Panc1 (cell line): ENCODE measurements around the gene CEP68. TPM values are rescaled to one million over a fixed set of nuclear protein-coding genes. Genes with fewer than 3 reads are reported as not detected.

Source experiments
- ATAC-seq: fragments of 200-7000 bp; cut with Tn5 transposase; 2 replicates; pipeline ENCODE4 v1.9.1; 2020; ENCODE audit warnings: mild to moderate bottlenecking, moderate library complexity
- BruUV-seq: library from RNA; stranded (reverse); fragments of 400-500 nt; replicated peaks from 2 replicates; lab custom pipeline; 2021; lab: Mats Ljungman, UMichigan
- CTCF ChIA-PET: fragments of 300-600 bp; sonication (Branson Sonifier 250); formaldehyde crosslinking; loops from one replicate; lab custom pipeline; 2022; ENCODE audit warnings: antibody characterized with exemption; lab: Charles Lee
- POLR2A ChIA-PET: fragments of 300-600 bp; sonication (Branson Sonifier 250); formaldehyde crosslinking; loops from one replicate; lab custom pipeline; 2022; ENCODE audit warnings: antibody characterized with exemption; lab: Charles Lee
- DNase-seq: peaks from one replicate; pipeline ENCODE4 v3.0.0-alpha.2; 2010; ENCODE audit warnings: low read depth, low spot score
- H3K27ac ChIP-seq: 2 replicates; pipeline ENCODE4 v1.5.1; 2011; ENCODE audit warnings: mild to moderate bottlenecking, low read length, inconsistent platforms
- H3K27me3 ChIP-seq: fragments of 200-500 bp; sonication (Bioruptor generic); 2 replicates; pipeline ENCODE4 v1.6.0; 2014; ENCODE audit warnings: low read length, inconsistent platforms; ENCODE audit not compliant: control insufficient read depth, insufficient read depth
- H3K36me3 ChIP-seq: fragments of 200-500 bp; sonication (Bioruptor generic); 2 replicates; pipeline ENCODE4 v1.5.1; 2014; ENCODE audit warnings: inconsistent platforms, mild to moderate bottlenecking, low read length, moderate library complexity; ENCODE audit not compliant: control insufficient read depth, insufficient read depth
- H3K4me1 ChIP-seq: 2 replicates; pipeline ENCODE4 v1.5.1; 2011; ENCODE audit warnings: inconsistent platforms, mild to moderate bottlenecking, low read length, moderate library complexity; ENCODE audit not compliant: control insufficient read depth, insufficient read depth
- H3K4me3 ChIP-seq, 2 experiments: 2 replicates each; pipeline ENCODE4 v1.5.1; 2011 to 2012; ENCODE audit warnings: low read depth in 2 of 2, low read length in 2 of 2, mild to moderate bottlenecking in 2 of 2, inconsistent platforms in 1 of 2, moderate library complexity in 1 of 2
- H3K9me3 ChIP-seq: fragments of 200-500 bp; sonication (Bioruptor generic); 2 replicates; pipeline ENCODE4 v1.5.1; 2014; ENCODE audit warnings: low read depth, mild to moderate bottlenecking, inconsistent platforms, low read length, moderate library complexity; ENCODE audit not compliant: control insufficient read depth, insufficient read depth
- CTCF ChIP-seq: fragments of 450-650 bp; IDR thresholded peaks from 2 replicates; pipeline ENCODE4 v1.5.1; 2017; ENCODE audit warnings: mild to moderate bottlenecking
- POLR2AphosphoS5 ChIP-seq: IDR thresholded peaks from 2 replicates; pipeline ENCODE4 v1.6.1; 2012; ENCODE audit warnings: mild to moderate bottlenecking, low read depth, low read length, moderate library complexity
- SIN3A ChIP-seq: IDR thresholded peaks from 2 replicates; pipeline ENCODE4 v1.6.1; 2012; ENCODE audit warnings: low read depth, mild to moderate bottlenecking, low read length, moderate library complexity, borderline replicate concordance; ENCODE audit not compliant: insufficient read depth
- TCF7L2 ChIP-seq: IDR thresholded peaks from 2 replicates; pipeline ENCODE4 v1.6.1; 2011; ENCODE audit warnings: mild to moderate bottlenecking, low read depth, low read length, inconsistent platforms
- in situ Hi-C: cut with HindIII; loops from 2 replicates; pipeline ENCODE4 v1.10.0; 2016; ENCODE audit warnings: low sequenced_read_pairs, low pct_unique_long_range_greater_than_20kb
- intact Hi-C: fragments of 100-400 bp; cut with micrococcal nuclease; formaldehyde crosslinking; loops from one replicate; pipeline ENCODE4 v1.10.0; 2022; ENCODE audit not compliant: unreplicated experiment
- total RNA-seq: library from RNA; stranded (reverse); gene quantifications from one replicate; pipeline ENCODE4 v1.2.1, GENCODE V29; 2021; ENCODE audit not compliant: unreplicated experiment
- TF ChIP-seq, protein P1 (sequence below), 2 experiments: IDR thresholded peaks; 2 replicates each; pipeline ENCODE4 v1.6.1; 2011 to 2012; ENCODE audit warnings: low read depth in 2 of 2, control low read depth in 1 of 2, low read length in 1 of 2, mild to moderate bottlenecking in 1 of 2, moderate library complexity in 1 of 2; ENCODE audit not compliant: insufficient read depth in 1 of 2

The CEP68 gene
- total RNA-seq, 1 experiment from 2014 or later = 13.3 TPM

GRCh38 chr2:65128297-65129190 is 72.3 kb downstream of the CEP68 start:
- CTCF ChIA-PET = interaction anchor here (1.7 kb wide), 1 partner anchor 58 kb away, joined by 5 read pairs; no protein-coding TSS in a partner anchor
- BruUV-seq = TSS peak; percentile 83
- Histone ChIP-seq H3K36me3 (no peaks in the 10 kb centered on the region; the same call in 1 of the 2 replicates), H3K27ac (peak overlapping the region; percentile 86), H3K9me3 (no peaks in the 10 kb centered on the region), H3K27me3 (no peaks in the 10 kb centered on the region), H3K4me3 (peak overlapping the region; percentile 83 to 91), H3K4me1 (peaks cover 21% of the 10 kb centered on the region)
- intact Hi-C loops = no loop called here
- no peak for DNase-seq
- in situ Hi-C loops = no loop called here
- no peak for TF ChIP-seq POLR2AphosphoS5
- 0 out of 2 replicates have a peak, but pooled peaks have one; percentile 20 for TF ChIP-seq TCF7L2
- ATAC-seq = no peak
- POLR2A ChIA-PET = interaction anchor here (0.6 kb wide), 1 partner anchor 321 kb away, joined by 7 read pairs; no protein-coding TSS in a partner anchor

- no peaks in the 10 kb centered on the region for H3K27me3 ChIP-seq
- no peaks in the 10 kb centered on the region for H3K9me3 ChIP-seq
- no peaks in the 10 kb centered on the region; the same call in 1 of the 2 replicates for H3K36me3 ChIP-seq
- intact Hi-C loops = no loop called here
- POLR2A ChIA-PET = interaction anchor here (0.5 to 0.9 kb wide), 5 partner anchors 18 to 320 kb away, joined by 3 to 12 read pairs (median 7); partner anchors contain the start of gene ACTR2
- TF ChIP-seq SIN3A (no peak), TCF7L2 (no peak), CTCF (no peak), POLR2AphosphoS5 (no peak)
- TF ChIP-seq, protein P1, sequence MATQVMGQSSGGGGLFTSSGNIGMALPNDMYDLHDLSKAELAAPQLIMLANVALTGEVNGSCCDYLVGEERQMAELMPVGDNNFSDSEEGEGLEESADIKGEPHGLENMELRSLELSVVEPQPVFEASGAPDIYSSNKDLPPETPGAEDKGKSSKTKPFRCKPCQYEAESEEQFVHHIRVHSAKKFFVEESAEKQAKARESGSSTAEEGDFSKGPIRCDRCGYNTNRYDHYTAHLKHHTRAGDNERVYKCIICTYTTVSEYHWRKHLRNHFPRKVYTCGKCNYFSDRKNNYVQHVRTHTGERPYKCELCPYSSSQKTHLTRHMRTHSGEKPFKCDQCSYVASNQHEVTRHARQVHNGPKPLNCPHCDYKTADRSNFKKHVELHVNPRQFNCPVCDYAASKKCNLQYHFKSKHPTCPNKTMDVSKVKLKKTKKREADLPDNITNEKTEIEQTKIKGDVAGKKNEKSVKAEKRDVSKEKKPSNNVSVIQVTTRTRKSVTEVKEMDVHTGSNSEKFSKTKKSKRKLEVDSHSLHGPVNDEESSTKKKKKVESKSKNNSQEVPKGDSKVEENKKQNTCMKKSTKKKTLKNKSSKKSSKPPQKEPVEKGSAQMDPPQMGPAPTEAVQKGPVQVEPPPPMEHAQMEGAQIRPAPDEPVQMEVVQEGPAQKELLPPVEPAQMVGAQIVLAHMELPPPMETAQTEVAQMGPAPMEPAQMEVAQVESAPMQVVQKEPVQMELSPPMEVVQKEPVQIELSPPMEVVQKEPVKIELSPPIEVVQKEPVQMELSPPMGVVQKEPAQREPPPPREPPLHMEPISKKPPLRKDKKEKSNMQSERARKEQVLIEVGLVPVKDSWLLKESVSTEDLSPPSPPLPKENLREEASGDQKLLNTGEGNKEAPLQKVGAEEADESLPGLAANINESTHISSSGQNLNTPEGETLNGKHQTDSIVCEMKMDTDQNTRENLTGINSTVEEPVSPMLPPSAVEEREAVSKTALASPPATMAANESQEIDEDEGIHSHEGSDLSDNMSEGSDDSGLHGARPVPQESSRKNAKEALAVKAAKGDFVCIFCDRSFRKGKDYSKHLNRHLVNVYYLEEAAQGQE (IDR thresholded peaks at IDR 0.05; ENCODE audit: insufficient read depth in 1 of 2, low read depth in 2 of 2, low read length in 1 of 2) = no peak
- DNase-seq = no peak
- H3K4me3 ChIP-seq = peak overlapping the region; percentile 83 to 91
- peak overlapping the region; percentile 86 for H3K27ac ChIP-seq
- peaks cover 21% of the 10 kb centered on the region for H3K4me1 ChIP-seq
- peak; percentile 36 for ATAC-seq
- in situ Hi-C loops = no loop called here
- no TSS peak for BruUV-seq
- CTCF ChIA-PET = interaction anchor here (0.9 to 1.7 kb wide), 4 partner anchors 40 to 485 kb away, joined by 3 to 6 read pairs (median 6); partner anchors contain the start of gene ACTR2
Measured at GRCh38 chr2:65129286-65129825, 73.1 kb downstream of the CEP68 start.
